GM18505 (cell line): ENCODE data around the gene GPR180.

ENCODE experiments used
- ATAC-seq: cut with Tn5 transposase; IDR thresholded peaks from one replicate; pipeline ENCODE4 v1.9.1; 2021; ENCODE audit not compliant: unreplicated experiment
- POLR2A ChIP-seq: IDR thresholded peaks from 4 replicates; pipeline ENCODE4 v1.6.1; 2011; ENCODE audit warnings: borderline replicate concordance; ENCODE audit not compliant: insufficient read depth, insufficient read length; ENCODE audit errors: extremely low read depth

The GPR180 gene

GRCh38 chr13:94674609-94675348 is 73.1 kb downstream of the GPR180 start:
- no peak for TF ChIP-seq POLR2A
- ATAC-seq, result no peak

GRCh38 chr13:94677799-94678198 is 76.1 kb downstream of the GPR180 start:
- no peak for TF ChIP-seq POLR2A
- ATAC-seq, result no peak

GRCh38 chr13:94678845-94679244 is 77.2 kb downstream of the GPR180 start:
- ATAC-seq, result no peak
- TF ChIP-seq POLR2A, result no peak

- TF ChIP-seq POLR2A, result no peak
- ATAC-seq, result no peak
Measured at GRCh38 chr13:94679614-94680013, 78.0 kb downstream of the GPR180 start.

GRCh38 chr13:94682229-94682628 is 80.6 kb downstream of the GPR180 start:
- TF ChIP-seq POLR2A, result no peak
- no peak for ATAC-seq

GRCh38 chr13:94683409-94683808 is 81.8 kb downstream of the GPR180 start:
- ATAC-seq, result no peak
- no peak for TF ChIP-seq POLR2A
